HL-60 (cell line): ENCODE data around the gene TRDMT1.

Source experiments
- POLR2AphosphoS5 ChIP-seq: IDR thresholded peaks from 2 replicates; pipeline ENCODE4 v1.6.1; 2012; ENCODE audit warnings: low read depth
- TF ChIP-seq, protein P1 (sequence below): IDR thresholded peaks from one replicate; pipeline ENCODE4 v1.5.1; 2011; ENCODE audit warnings: low read length, control low read depth, inconsistent platforms; ENCODE audit not compliant: insufficient read depth
- TF ChIP-seq, protein P2 (sequence below): IDR thresholded peaks from 2 replicates; pipeline ENCODE4 v1.6.1; 2012; ENCODE audit warnings: low read depth; ENCODE audit not compliant: insufficient replicate concordance

DNA sequence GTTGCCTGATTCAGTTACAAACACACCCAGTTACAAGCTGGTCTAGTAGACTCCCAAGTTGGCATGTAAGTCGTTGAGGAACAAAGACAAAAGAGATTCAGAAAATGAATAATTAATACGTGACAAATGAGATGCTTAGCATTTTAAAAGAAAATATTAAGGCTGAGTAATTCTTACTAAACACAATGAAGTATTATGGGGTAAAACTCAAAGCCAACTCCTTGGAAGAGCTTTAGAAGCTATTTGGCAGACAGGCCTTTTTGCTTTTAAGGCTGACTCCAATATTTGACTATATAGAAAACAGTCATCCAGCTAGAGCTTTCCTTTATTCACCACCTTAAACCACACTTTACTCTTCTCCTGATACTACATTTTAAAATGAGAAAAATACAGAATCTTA is 5.4 kb downstream of the TRDMT1 start:
- TF ChIP-seq, protein P1, sequence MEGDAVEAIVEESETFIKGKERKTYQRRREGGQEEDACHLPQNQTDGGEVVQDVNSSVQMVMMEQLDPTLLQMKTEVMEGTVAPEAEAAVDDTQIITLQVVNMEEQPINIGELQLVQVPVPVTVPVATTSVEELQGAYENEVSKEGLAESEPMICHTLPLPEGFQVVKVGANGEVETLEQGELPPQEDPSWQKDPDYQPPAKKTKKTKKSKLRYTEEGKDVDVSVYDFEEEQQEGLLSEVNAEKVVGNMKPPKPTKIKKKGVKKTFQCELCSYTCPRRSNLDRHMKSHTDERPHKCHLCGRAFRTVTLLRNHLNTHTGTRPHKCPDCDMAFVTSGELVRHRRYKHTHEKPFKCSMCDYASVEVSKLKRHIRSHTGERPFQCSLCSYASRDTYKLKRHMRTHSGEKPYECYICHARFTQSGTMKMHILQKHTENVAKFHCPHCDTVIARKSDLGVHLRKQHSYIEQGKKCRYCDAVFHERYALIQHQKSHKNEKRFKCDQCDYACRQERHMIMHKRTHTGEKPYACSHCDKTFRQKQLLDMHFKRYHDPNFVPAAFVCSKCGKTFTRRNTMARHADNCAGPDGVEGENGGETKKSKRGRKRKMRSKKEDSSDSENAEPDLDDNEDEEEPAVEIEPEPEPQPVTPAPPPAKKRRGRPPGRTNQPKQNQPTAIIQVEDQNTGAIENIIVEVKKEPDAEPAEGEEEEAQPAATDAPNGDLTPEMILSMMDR = no peak
- TF ChIP-seq, protein P2, sequence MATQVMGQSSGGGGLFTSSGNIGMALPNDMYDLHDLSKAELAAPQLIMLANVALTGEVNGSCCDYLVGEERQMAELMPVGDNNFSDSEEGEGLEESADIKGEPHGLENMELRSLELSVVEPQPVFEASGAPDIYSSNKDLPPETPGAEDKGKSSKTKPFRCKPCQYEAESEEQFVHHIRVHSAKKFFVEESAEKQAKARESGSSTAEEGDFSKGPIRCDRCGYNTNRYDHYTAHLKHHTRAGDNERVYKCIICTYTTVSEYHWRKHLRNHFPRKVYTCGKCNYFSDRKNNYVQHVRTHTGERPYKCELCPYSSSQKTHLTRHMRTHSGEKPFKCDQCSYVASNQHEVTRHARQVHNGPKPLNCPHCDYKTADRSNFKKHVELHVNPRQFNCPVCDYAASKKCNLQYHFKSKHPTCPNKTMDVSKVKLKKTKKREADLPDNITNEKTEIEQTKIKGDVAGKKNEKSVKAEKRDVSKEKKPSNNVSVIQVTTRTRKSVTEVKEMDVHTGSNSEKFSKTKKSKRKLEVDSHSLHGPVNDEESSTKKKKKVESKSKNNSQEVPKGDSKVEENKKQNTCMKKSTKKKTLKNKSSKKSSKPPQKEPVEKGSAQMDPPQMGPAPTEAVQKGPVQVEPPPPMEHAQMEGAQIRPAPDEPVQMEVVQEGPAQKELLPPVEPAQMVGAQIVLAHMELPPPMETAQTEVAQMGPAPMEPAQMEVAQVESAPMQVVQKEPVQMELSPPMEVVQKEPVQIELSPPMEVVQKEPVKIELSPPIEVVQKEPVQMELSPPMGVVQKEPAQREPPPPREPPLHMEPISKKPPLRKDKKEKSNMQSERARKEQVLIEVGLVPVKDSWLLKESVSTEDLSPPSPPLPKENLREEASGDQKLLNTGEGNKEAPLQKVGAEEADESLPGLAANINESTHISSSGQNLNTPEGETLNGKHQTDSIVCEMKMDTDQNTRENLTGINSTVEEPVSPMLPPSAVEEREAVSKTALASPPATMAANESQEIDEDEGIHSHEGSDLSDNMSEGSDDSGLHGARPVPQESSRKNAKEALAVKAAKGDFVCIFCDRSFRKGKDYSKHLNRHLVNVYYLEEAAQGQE = no peak
- no peak for TF ChIP-seq POLR2AphosphoS5
